Panc1 (cell line): ENCODE measurements around the gene CCDC171. TPM values are rescaled to one million over a fixed set of nuclear protein-coding genes. Genes with fewer than 3 reads are reported as not detected.

Experiments
- ATAC-seq: fragments of 200-7000 bp; cut with Tn5 transposase; 2 replicates; pipeline ENCODE4 v1.9.1; 2020; ENCODE audit warnings: mild to moderate bottlenecking, moderate library complexity
- BruUV-seq: library from RNA; stranded (reverse); fragments of 400-500 nt; replicated peaks from 2 replicates; lab custom pipeline; 2021; lab: Mats Ljungman, UMichigan
- CTCF ChIA-PET: fragments of 300-600 bp; sonication (Branson Sonifier 250); formaldehyde crosslinking; loops from one replicate; lab custom pipeline; 2022; ENCODE audit warnings: antibody characterized with exemption; lab: Charles Lee
- POLR2A ChIA-PET: fragments of 300-600 bp; sonication (Branson Sonifier 250); formaldehyde crosslinking; loops from one replicate; lab custom pipeline; 2022; ENCODE audit warnings: antibody characterized with exemption; lab: Charles Lee
- DNase-seq: peaks from one replicate; pipeline ENCODE4 v3.0.0-alpha.2; 2010; ENCODE audit warnings: low read depth, low spot score
- H3K27ac ChIP-seq: 2 replicates; pipeline ENCODE4 v1.5.1; 2011; ENCODE audit warnings: mild to moderate bottlenecking, low read length, inconsistent platforms
- H3K27me3 ChIP-seq: fragments of 200-500 bp; sonication (Bioruptor generic); 2 replicates; pipeline ENCODE4 v1.6.0; 2014; ENCODE audit warnings: low read length, inconsistent platforms; ENCODE audit not compliant: control insufficient read depth, insufficient read depth
- H3K36me3 ChIP-seq: fragments of 200-500 bp; sonication (Bioruptor generic); 2 replicates; pipeline ENCODE4 v1.5.1; 2014; ENCODE audit warnings: inconsistent platforms, mild to moderate bottlenecking, low read length, moderate library complexity; ENCODE audit not compliant: control insufficient read depth, insufficient read depth
- H3K4me1 ChIP-seq: 2 replicates; pipeline ENCODE4 v1.5.1; 2011; ENCODE audit warnings: inconsistent platforms, mild to moderate bottlenecking, low read length, moderate library complexity; ENCODE audit not compliant: control insufficient read depth, insufficient read depth
- H3K4me3 ChIP-seq, 2 experiments: 2 replicates each; pipeline ENCODE4 v1.5.1; 2011 to 2012; ENCODE audit warnings: low read depth in 2 of 2, low read length in 2 of 2, mild to moderate bottlenecking in 2 of 2, inconsistent platforms in 1 of 2, moderate library complexity in 1 of 2
- H3K9me3 ChIP-seq: fragments of 200-500 bp; sonication (Bioruptor generic); 2 replicates; pipeline ENCODE4 v1.5.1; 2014; ENCODE audit warnings: low read depth, mild to moderate bottlenecking, inconsistent platforms, low read length, moderate library complexity; ENCODE audit not compliant: control insufficient read depth, insufficient read depth
- POLR2AphosphoS5 ChIP-seq: IDR thresholded peaks from 2 replicates; pipeline ENCODE4 v1.6.1; 2012; ENCODE audit warnings: mild to moderate bottlenecking, low read depth, low read length, moderate library complexity
- REST ChIP-seq, 2 experiments: IDR thresholded peaks; 2 replicates each; pipeline ENCODE4 v1.6.1; 2011 to 2012; ENCODE audit warnings: low read depth in 2 of 2, control low read depth in 1 of 2, low read length in 1 of 2, mild to moderate bottlenecking in 1 of 2, moderate library complexity in 1 of 2; ENCODE audit not compliant: insufficient read depth in 1 of 2
- SIN3A ChIP-seq: IDR thresholded peaks from 2 replicates; pipeline ENCODE4 v1.6.1; 2012; ENCODE audit warnings: low read depth, mild to moderate bottlenecking, low read length, moderate library complexity, borderline replicate concordance; ENCODE audit not compliant: insufficient read depth
- TCF7L2 ChIP-seq: IDR thresholded peaks from 2 replicates; pipeline ENCODE4 v1.6.1; 2011; ENCODE audit warnings: mild to moderate bottlenecking, low read depth, low read length, inconsistent platforms
- in situ Hi-C: cut with HindIII; loops from 2 replicates; pipeline ENCODE4 v1.10.0; 2016; ENCODE audit warnings: low sequenced_read_pairs, low pct_unique_long_range_greater_than_20kb
- intact Hi-C: fragments of 100-400 bp; cut with micrococcal nuclease; formaldehyde crosslinking; loops from one replicate; pipeline ENCODE4 v1.10.0; 2022; ENCODE audit not compliant: unreplicated experiment
- total RNA-seq: library from RNA; stranded (reverse); gene quantifications from one replicate; pipeline ENCODE4 v1.2.1, GENCODE V29; 2021; ENCODE audit not compliant: unreplicated experiment
- TF ChIP-seq, protein P1 (sequence below): fragments of 450-650 bp; IDR thresholded peaks from 2 replicates; pipeline ENCODE4 v1.5.1; 2017; ENCODE audit warnings: mild to moderate bottlenecking

The CCDC171 gene
- total RNA-seq, 1 experiment from 2014 or later: 1.5 TPM

- ATAC-seq: no peak
- Histone ChIP-seq H3K27me3 (no peaks in the 10 kb centered on the region), H3K9me3 (no peaks in the 10 kb centered on the region), H3K4me1 (no peaks in the 10 kb centered on the region), H3K36me3 (no peaks in the 10 kb centered on the region; the same call in 1 of the 2 replicates), H3K4me3 (no peak overlapping the region), H3K27ac (no peak overlapping the region)
- ChIA-PET POLR2A (no interaction called here), CTCF (no interaction called here)
- DNase-seq: no peak
- no TSS peak for BruUV-seq
- intact Hi-C loops: no loop called here
- in situ Hi-C loops: no loop called here
- no peak for TF ChIP-seq TCF7L2
- TF ChIP-seq SIN3A: no peak
- TF ChIP-seq REST (IDR thresholded peaks at IDR 0.05; ENCODE audit: insufficient read depth in 1 of 2, low read depth in 2 of 2, low read length in 1 of 2): no peak
- TF ChIP-seq, protein P1, sequence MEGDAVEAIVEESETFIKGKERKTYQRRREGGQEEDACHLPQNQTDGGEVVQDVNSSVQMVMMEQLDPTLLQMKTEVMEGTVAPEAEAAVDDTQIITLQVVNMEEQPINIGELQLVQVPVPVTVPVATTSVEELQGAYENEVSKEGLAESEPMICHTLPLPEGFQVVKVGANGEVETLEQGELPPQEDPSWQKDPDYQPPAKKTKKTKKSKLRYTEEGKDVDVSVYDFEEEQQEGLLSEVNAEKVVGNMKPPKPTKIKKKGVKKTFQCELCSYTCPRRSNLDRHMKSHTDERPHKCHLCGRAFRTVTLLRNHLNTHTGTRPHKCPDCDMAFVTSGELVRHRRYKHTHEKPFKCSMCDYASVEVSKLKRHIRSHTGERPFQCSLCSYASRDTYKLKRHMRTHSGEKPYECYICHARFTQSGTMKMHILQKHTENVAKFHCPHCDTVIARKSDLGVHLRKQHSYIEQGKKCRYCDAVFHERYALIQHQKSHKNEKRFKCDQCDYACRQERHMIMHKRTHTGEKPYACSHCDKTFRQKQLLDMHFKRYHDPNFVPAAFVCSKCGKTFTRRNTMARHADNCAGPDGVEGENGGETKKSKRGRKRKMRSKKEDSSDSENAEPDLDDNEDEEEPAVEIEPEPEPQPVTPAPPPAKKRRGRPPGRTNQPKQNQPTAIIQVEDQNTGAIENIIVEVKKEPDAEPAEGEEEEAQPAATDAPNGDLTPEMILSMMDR: no peak
- no peak for TF ChIP-seq POLR2AphosphoS5
These were observed 191.4 kb downstream of the CCDC171 start for GRCh38 chr9:15744196-15744595.

- intact Hi-C loops (no loop called here), in situ Hi-C loops (no loop called here)
- no peak for ATAC-seq
- Histone ChIP-seq H3K4me1 (no peaks in the 10 kb centered on the region), H3K4me3 (no peak overlapping the region), H3K36me3 (no peaks in the 10 kb centered on the region; the same call in 1 of the 2 replicates), H3K9me3 (no peaks in the 10 kb centered on the region), H3K27me3 (no peaks in the 10 kb centered on the region), H3K27ac (no peak overlapping the region)
- DNase-seq: no peak
- BruUV-seq: no TSS peak
- TF ChIP-seq REST (IDR thresholded peaks at IDR 0.05; ENCODE audit: insufficient read depth in 1 of 2, low read depth in 2 of 2, low read length in 1 of 2) (no peak), TCF7L2 (no peak), SIN3A (no peak), POLR2AphosphoS5 (no peak)
- TF ChIP-seq, protein P1: no peak
- CTCF ChIA-PET: no interaction called here
- POLR2A ChIA-PET: no interaction called here
These were observed 194.1 kb downstream of the CCDC171 start for GRCh38 chr9:15746905-15747304.
